H9 (cell line): ENCODE results near the gene TTC27. TPM values are rescaled to one million over a fixed set of nuclear protein-coding genes. Genes with fewer than 3 reads are reported as not detected.

Experiments
- DNase-seq: peaks from one replicate; pipeline ENCODE4 v3.0.0-alpha.2; 2017
- H2AFZ ChIP-seq: one replicate; pipeline ENCODE4 v1.6.1; 2013; ENCODE audit warnings: mild to moderate bottlenecking, low read length, control low read depth, moderate library complexity
- H2AK5ac ChIP-seq: 2 replicates; pipeline ENCODE4 v1.6.1; 2013; ENCODE audit warnings: low read length, control low read depth, mixed read lengths; ENCODE audit not compliant: insufficient read length
- H2BK120ac ChIP-seq: one replicate; pipeline ENCODE4 v1.6.1; 2013; ENCODE audit warnings: low read depth, mild to moderate bottlenecking, low read length, control low read depth, inconsistent platforms; ENCODE audit not compliant: poor library complexity, severe bottlenecking
- H2BK12ac ChIP-seq: 2 replicates; pipeline ENCODE4 v1.6.1; 2013; ENCODE audit warnings: low read length, control low read depth, mixed read lengths, low read depth; ENCODE audit not compliant: insufficient read length
- H2BK15ac ChIP-seq: 2 replicates; pipeline ENCODE4 v1.6.1; 2013; ENCODE audit warnings: low read depth, low read length, control low read depth
- H2BK20ac ChIP-seq: one replicate; pipeline ENCODE4 v1.6.1; 2013; ENCODE audit warnings: low read depth, mild to moderate bottlenecking, low read length, control low read depth, inconsistent platforms; ENCODE audit not compliant: poor library complexity, severe bottlenecking
- H2BK5ac ChIP-seq: 2 replicates; pipeline ENCODE4 v1.6.1; 2013; ENCODE audit warnings: low read length, control low read depth, mixed read lengths; ENCODE audit not compliant: insufficient read length
- H3K14ac ChIP-seq: 2 replicates; pipeline ENCODE4 v1.6.1; 2013; ENCODE audit warnings: low read length, control low read depth; ENCODE audit not compliant: insufficient read depth
- H3K18ac ChIP-seq: 2 replicates; pipeline ENCODE4 v1.6.1; 2013; ENCODE audit warnings: low read depth, mild to moderate bottlenecking, mixed read lengths, low read length, control low read depth; ENCODE audit not compliant: insufficient read length
- H3K23ac ChIP-seq: 2 replicates; pipeline ENCODE4 v1.6.1; 2013; ENCODE audit warnings: low read length, control low read depth, mixed read lengths, low read depth; ENCODE audit not compliant: insufficient read length
- H3K23me2 ChIP-seq: 2 replicates; pipeline ENCODE4 v1.6.1; 2013; ENCODE audit warnings: low read depth, mild to moderate bottlenecking, mixed read lengths, low read length, control low read depth; ENCODE audit not compliant: insufficient read length, poor library complexity, severe bottlenecking
- H3K27ac ChIP-seq: 2 replicates; pipeline ENCODE4 v1.5.1; 2013; ENCODE audit warnings: low read length, control low read depth, mixed read lengths, low read depth; ENCODE audit not compliant: insufficient read length
- H3K27me3 ChIP-seq: 2 replicates; pipeline ENCODE4 v1.6.1; 2013; ENCODE audit warnings: low read length, control low read depth, inconsistent platforms; ENCODE audit not compliant: insufficient read depth
- H3K4ac ChIP-seq: 2 replicates; pipeline ENCODE4 v1.6.1; 2013; ENCODE audit warnings: low read depth, mild to moderate bottlenecking, control low read depth, inconsistent platforms, low read length, moderate library complexity
- H3K4me1 ChIP-seq: 2 replicates; pipeline ENCODE4 v1.6.1; 2013; ENCODE audit warnings: low read length, control low read depth, inconsistent platforms; ENCODE audit not compliant: insufficient read depth
- H3K4me2 ChIP-seq: 2 replicates; pipeline ENCODE4 v1.6.1; 2013; ENCODE audit warnings: low read length, control low read depth, mixed read lengths; ENCODE audit not compliant: insufficient read length, insufficient read depth
- H3K56ac ChIP-seq: 2 replicates; pipeline ENCODE4 v1.6.1; 2013; ENCODE audit warnings: low read depth, mild to moderate bottlenecking, mixed read lengths, low read length, control low read depth; ENCODE audit not compliant: insufficient read length
- H3K79me1 ChIP-seq: 2 replicates; pipeline ENCODE4 v1.6.1; 2013; ENCODE audit warnings: low read depth, mild to moderate bottlenecking, moderate library complexity, low read length, control low read depth, inconsistent platforms; ENCODE audit not compliant: insufficient read depth, poor library complexity, severe bottlenecking
- H3K79me2 ChIP-seq: 2 replicates; pipeline ENCODE4 v1.6.1; 2013; ENCODE audit warnings: low read length, control low read depth, inconsistent platforms; ENCODE audit not compliant: insufficient read depth
- H3K9ac ChIP-seq: 2 replicates; pipeline ENCODE4 v1.6.1; 2013; ENCODE audit warnings: low read length, control low read depth, mixed read lengths; ENCODE audit not compliant: insufficient read length; ENCODE audit errors: extremely low read depth
- H3K9me3 ChIP-seq: one replicate; pipeline ENCODE4 v1.6.1; 2013; ENCODE audit warnings: low read depth, low read length, inconsistent platforms; ENCODE audit not compliant: control insufficient read depth
- H3T11ph ChIP-seq: one replicate; pipeline ENCODE4 v1.6.1; 2013; ENCODE audit warnings: mild to moderate bottlenecking, low read length, control low read depth, inconsistent platforms
- H4K20me1 ChIP-seq: one replicate; pipeline ENCODE4 v1.6.1; 2013; ENCODE audit not compliant: control insufficient read depth, insufficient read length, insufficient read depth
- H4K5ac ChIP-seq: 2 replicates; pipeline ENCODE4 v1.6.1; 2013; ENCODE audit warnings: low read depth, mild to moderate bottlenecking, mixed read lengths, low read length, control low read depth; ENCODE audit not compliant: insufficient read length
- H4K8ac ChIP-seq: replicated peaks from 2 replicates; pipeline ENCODE4 v1.6.1; 2013; ENCODE audit warnings: low read length, control low read depth, mixed read lengths, low read depth; ENCODE audit not compliant: insufficient read length
- H4K91ac ChIP-seq: 2 replicates; pipeline ENCODE4 v1.6.1; 2013; ENCODE audit warnings: low read depth, mild to moderate bottlenecking, moderate library complexity, mixed read lengths, low read length, control low read depth; ENCODE audit not compliant: insufficient read length
- H3K27ac Mint-ChIP-seq, 3 experiments: 2 replicates in 2 of 3; 3 replicates in 1 of 3; pipeline ENCODE4 v1.8.0; 2020 to 2021; ENCODE audit warnings: mixed read lengths in 3 of 3, mild to moderate bottlenecking in 1 of 3, moderate library complexity in 1 of 3
- H3K27me3 Mint-ChIP-seq: 2 replicates; pipeline ENCODE4 v1.8.0; 2021; ENCODE audit warnings: low read depth, mild to moderate bottlenecking, moderate library complexity, mixed read lengths
- H3K36me3 Mint-ChIP-seq, 3 experiments: 2 replicates in 2 of 3; 3 replicates in 1 of 3; pipeline ENCODE4 v1.8.0; 2020 to 2021; ENCODE audit warnings: low read depth in 3 of 3, mixed read lengths in 3 of 3; ENCODE audit not compliant: insufficient read depth in 1 of 3
- H3K4me1 Mint-ChIP-seq, 2 experiments: 2 replicates each; pipeline ENCODE4 v1.8.0; 2020; ENCODE audit warnings: mixed read lengths in 2 of 2
- H3K4me3 Mint-ChIP-seq, 2 experiments: 2 replicates in 1 of 2; 3 replicates in 1 of 2; pipeline ENCODE4 v1.8.0; 2020 to 2021; ENCODE audit warnings: mild to moderate bottlenecking in 2 of 2, mixed read lengths in 2 of 2, moderate library complexity in 1 of 2
- H3K9me3 Mint-ChIP-seq, 2 experiments: 2 replicates in 1 of 2; 3 replicates in 1 of 2; pipeline ENCODE4 v1.8.0; 2020; ENCODE audit warnings: mild to moderate bottlenecking in 2 of 2, mixed read lengths in 2 of 2, moderate library complexity in 1 of 2
- CTCF ChIP-seq: fragments of 200-600 bp; sonication (generic); conservative IDR thresholded peaks from 3 replicates; pipeline ENCODE4 v1.8.0; 2021; ENCODE audit warnings: antibody characterized with exemption, mild to moderate bottlenecking
- WGBS: extraction: QIAGEN DNeasy Blood & Tissue Kit; methylation state at CpG from one replicate; pipeline ENCODE4 v1.1.7; 2013; ENCODE audit warnings: missing lambda C conversion rate, low lambda C conversion rate, mixed read lengths; ENCODE audit not compliant: insufficient read length; ENCODE audit errors: extremely low coverage; 5-methylcytosine and 5-hydroxymethylcytosine counted together
- total RNA-seq: library from RNA; stranded (reverse); gene quantifications from 2 replicates; pipeline ENCODE4 v1.2.1, GENCODE V29; 2021

TTC27 gene
- total RNA-seq, 1 experiment from 2014 or later: 26.0 TPM

- Histone ChIP-seq H3K23ac (no peak overlapping the region), H3K14ac (no peak overlapping the region), H3K9me3 (no peaks in the 10 kb centered on the region), H2BK5ac (no peak overlapping the region), H3K4me1 (no peaks in the 10 kb centered on the region), H2BK20ac (no peak overlapping the region), H3T11ph (no peak overlapping the region), H3K23me2 (no peaks in the 10 kb centered on the region), H4K91ac (no peak overlapping the region), H2AK5ac (no peak overlapping the region), H3K79me2 (no peaks in the 10 kb centered on the region), H3K27me3 (no peaks in the 10 kb centered on the region), H3K9ac (no peak overlapping the region), H3K4me2 (no peak overlapping the region), H3K56ac (no peak overlapping the region), H2BK12ac (no peak overlapping the region), H4K5ac (no peak overlapping the region), H2AFZ (no peak overlapping the region), H3K18ac (no peak overlapping the region), H4K20me1 (no peaks in the 10 kb centered on the region), H3K4ac (no peak overlapping the region), H2BK15ac (no peak overlapping the region), H2BK120ac (no peak overlapping the region), H3K27ac (no peak overlapping the region), H4K8ac (no peak overlapping the region), H3K79me1 (no peaks in the 10 kb centered on the region)
- TF ChIP-seq CTCF: no peak
- Mint-ChIP-seq H3K27ac (no peak overlapping the region), H3K4me1 (no peaks in the 10 kb centered on the region), H3K27me3 (no peaks in the 10 kb centered on the region), H3K9me3 (peaks cover 0 to 3% of the 10 kb centered on the region in 2 experiments; a peak in 1 of 5 replicates), H3K4me3 (no peak overlapping the region), H3K36me3 (peaks cover 7 to 21% (median 9%) of the 10 kb centered on the region in 3 experiments; a peak in 6 of 7 replicates)
- WGBS: no CpG with 5 or more reads among the region's 8 CpGs
- DNase-seq: no peak
These were observed 36.0 kb downstream of the TTC27 start for GRCh38 chr2:32663864-32664263.
